CD14-positive monocyte (primary cell): ENCODE measurements around the gene TRAPPC3L. TPM values are rescaled to one million over a fixed set of nuclear protein-coding genes. Genes with fewer than 3 reads are reported as not detected.

Experiments used
- DNase-seq, 3 donors: peaks; one replicate each; pipeline ENCODE4 v3.0.0-alpha.2; 2011 to 2022
- H2AFZ ChIP-seq: 2 replicates; pipeline ENCODE4 v1.6.0; 2012; ENCODE audit warnings: mild to moderate bottlenecking, low read depth, low read length, inconsistent platforms; ENCODE audit not compliant: insufficient read depth, poor library complexity, severe bottlenecking
- H3K27ac ChIP-seq, 2 donors: 1 replicate in 1 of 2; 2 replicates in 1 of 2; pipeline ENCODE4 v1.5.1; 2012 to 2013; ENCODE audit warnings: low read length in 2 of 2, control low read depth in 1 of 2, inconsistent platforms in 1 of 2, low read depth in 1 of 2, mild to moderate bottlenecking in 1 of 2
- H3K27me3 ChIP-seq, 2 donors: one replicate each; pipeline versions ENCODE4 v1.6.0 to v1.6.1; 2011 to 2013; ENCODE audit warnings: low read length in 2 of 2; ENCODE audit not compliant: control insufficient read depth in 2 of 2, insufficient read depth in 2 of 2
- H3K36me3 ChIP-seq, 2 donors: replicated peaks in 1 of 2; 1 replicate in 1 of 2; 2 replicates in 1 of 2; pipeline versions ENCODE4 v1.5.1 to v1.6.1; 2012 to 2013; ENCODE audit warnings: low read length in 2 of 2, control low read depth in 1 of 2, inconsistent platforms in 1 of 2, mild to moderate bottlenecking in 1 of 2; ENCODE audit not compliant: insufficient read depth in 2 of 2, control insufficient read depth in 1 of 2
- H3K4me1 ChIP-seq, 2 donors: 1 replicate in 1 of 2; 2 replicates in 1 of 2; pipeline versions ENCODE4 v1.5.1 to v1.6.1; 2012 to 2013; ENCODE audit warnings: low read length in 2 of 2, control low read depth in 1 of 2, inconsistent platforms in 1 of 2, mild to moderate bottlenecking in 1 of 2, moderate library complexity in 1 of 2; ENCODE audit not compliant: insufficient read depth in 2 of 2, control insufficient read depth in 1 of 2
- H3K4me2 ChIP-seq: replicated peaks from 2 replicates; pipeline ENCODE3; 2012; ENCODE audit warnings: low read length, moderate library complexity, mild to moderate bottlenecking; ENCODE audit not compliant: poor library complexity, severe bottlenecking; ENCODE audit errors: extremely low read depth
- H3K4me3 ChIP-seq, 3 experiments: fragments of 200-600 bp in 1 of 3; sonication (generic) in 1 of 3; replicated peaks in 1 of 3; 1 replicate in 2 of 3; 2 replicates in 1 of 3; pipeline ENCODE4 v1.5.1; 2011 to 2013; ENCODE audit warnings: low read length in 3 of 3, mild to moderate bottlenecking in 3 of 3, control low read depth in 2 of 3, low read depth in 2 of 3, inconsistent platforms in 1 of 3, moderate library complexity in 1 of 3
- H3K79me2 ChIP-seq: 2 replicates; pipeline ENCODE4 v1.6.0; 2012; ENCODE audit warnings: mild to moderate bottlenecking, control low read depth, inconsistent platforms, low read length, moderate library complexity; ENCODE audit not compliant: insufficient read depth
- H3K9ac ChIP-seq: 2 replicates; pipeline ENCODE4 v1.6.0; 2017; ENCODE audit warnings: low read length, mild to moderate bottlenecking; ENCODE audit not compliant: insufficient read depth, poor library complexity, severe bottlenecking
- H3K9me3 ChIP-seq, 2 donors: replicated peaks in 1 of 2; 1 replicate in 1 of 2; 2 replicates in 1 of 2; pipeline versions ENCODE4 v1.5.1 to v1.6.1; 2012 to 2013; ENCODE audit warnings: low read length in 2 of 2, control low read depth in 1 of 2; ENCODE audit not compliant: control insufficient read depth in 1 of 2, insufficient read depth in 1 of 2
- H4K20me1 ChIP-seq: 2 replicates; pipeline ENCODE4 v1.6.0; 2012; ENCODE audit warnings: mild to moderate bottlenecking, low read length, control low read depth, moderate library complexity; ENCODE audit not compliant: insufficient read depth
- H3K27ac Mint-ChIP-seq, 7 donors: one replicate each; pipeline ENCODE4 v1.8.0; 2020; ENCODE audit warnings: mild to moderate bottlenecking in 7 of 7, mixed read lengths in 7 of 7, moderate library complexity in 6 of 7, inconsistent platforms in 2 of 7
- H3K27me3 Mint-ChIP-seq, 3 donors: one replicate each; pipeline ENCODE4 v1.8.0; 2021 to 2022; ENCODE audit warnings: low read depth in 3 of 3, mild to moderate bottlenecking in 3 of 3, mixed read lengths in 3 of 3, moderate library complexity in 3 of 3, inconsistent platforms in 1 of 3
- H3K36me3 Mint-ChIP-seq, 2 donors: one replicate each; pipeline ENCODE4 v1.8.0; 2020; ENCODE audit warnings: mixed read lengths in 2 of 2, inconsistent platforms in 1 of 2, mild to moderate bottlenecking in 1 of 2
- H3K4me1 Mint-ChIP-seq: one replicate; pipeline ENCODE4 v1.8.0; 2020; ENCODE audit warnings: mild to moderate bottlenecking, mixed read lengths
- H3K4me3 Mint-ChIP-seq, 2 donors: one replicate each; pipeline ENCODE4 v1.8.0; 2020; ENCODE audit warnings: mild to moderate bottlenecking in 2 of 2, mixed read lengths in 2 of 2, moderate library complexity in 1 of 2
- H3K9me3 Mint-ChIP-seq, 7 donors: one replicate each; pipeline ENCODE4 v1.8.0; 2020 to 2022; ENCODE audit warnings: mixed read lengths in 7 of 7, mild to moderate bottlenecking in 6 of 7, moderate library complexity in 6 of 7, inconsistent platforms in 2 of 7
- CTCF ChIP-seq: fragments of 200-600 bp; IDR thresholded peaks from one replicate; pipeline ENCODE4 v1.8.0; 2022; ENCODE audit warnings: antibody characterized with exemption, mild to moderate bottlenecking
- WGBS: methylation state at CpG from one replicate; pipeline ENCODE4 v1.1.5; 2013; ENCODE audit warnings: missing lambda C conversion rate; ENCODE audit not compliant: insufficient coverage; 5-methylcytosine and 5-hydroxymethylcytosine counted together
- intact Hi-C, 2 donors: fragments of 100-400 bp; cut with micrococcal nuclease; formaldehyde crosslinking; loops; one replicate each; pipeline versions ENCODE4 v1.15.0 to v1.15.1; 2023
- polyA plus RNA-seq, 3 donors: library from polyadenylated mRNA; depleted of rRNA in 1 of 3; unstranded in 2 of 3; stranded (reverse) in 1 of 3; fragments of 300-500 nt in 2 of 3; fragments of >200 nt in 1 of 3; fragmentation: Illumina TruSeq in 2 of 3; gene quantifications; 1 replicate in 2 of 3; 2 replicates in 1 of 3; pipeline ENCODE4 v1.2.3, GENCODE V29; 2012 to 2021

TRAPPC3L gene
- polyA plus RNA-seq, 3 donors = 0.17 TPM; not detected in 2

- peak overlapping the region; percentile 40 for H3K4me2 ChIP-seq
- peak; percentile 44 to 73 (median 58) for DNase-seq
- WGBS = 0% methylated on average over 1 of the region's 7 CpGs
Observed at GRCh38 chr6:116568821-116569755, 23.6 kb upstream of the TRAPPC3L start.

More at GRCh38 chr6:116568821-116569755, 23.6 kb upstream of the TRAPPC3L start:
- peaks cover 39% of the 10 kb centered on the region for H3K79me2 ChIP-seq
- no peaks in the 10 kb centered on the region for H3K27me3 ChIP-seq
- peaks cover 2 to 4% of the 10 kb centered on the region in 2 donors for H3K36me3 Mint-ChIP-seq
- H3K9me3 ChIP-seq = peaks cover 5 to 8% of the 10 kb centered on the region in 2 donors
- intact Hi-C loops = no loop called here
- H3K4me3 ChIP-seq = peak overlapping the region in 1 of 3 experiments; percentile 29
- TF ChIP-seq CTCF = no peak
- peaks cover 62% of the 10 kb centered on the region for H3K4me1 Mint-ChIP-seq
- no peaks in the 10 kb centered on the region for H4K20me1 ChIP-seq
- H3K4me1 ChIP-seq = peaks cover 44 to 54% of the 10 kb centered on the region in 2 donors
- peaks cover 3 to 11% (median 4%) of the 10 kb centered on the region in 3 donors for H3K27me3 Mint-ChIP-seq
- H3K9ac ChIP-seq = no peak overlapping the region
- H3K4me3 Mint-ChIP-seq = peak overlapping the region; percentile 13 to 56
- no peaks in the 10 kb centered on the region for H3K36me3 ChIP-seq
- peak overlapping the region in 1 of 2 donors; percentile 60 for H3K27ac ChIP-seq
- H2AFZ ChIP-seq = no peak overlapping the region
- H3K9me3 Mint-ChIP-seq = peaks cover 3 to 9% (median 6%) of the 10 kb centered on the region in 7 donors
- peak overlapping the region; percentile 33 to 87 (median 76) for H3K27ac Mint-ChIP-seq
